Muscle of leg (tissue), 11 donors: ENCODE measurements around the gene HMOX2. TPM values are rescaled to one million over a fixed set of nuclear protein-coding genes. Genes with fewer than 3 reads are reported as not detected.

Source experiments
- DNase-seq: peaks from one replicate; pipeline ENCODE4 v3.0.0; 2013
- H3K27ac ChIP-seq: one replicate; pipeline ENCODE4 v1.5.1; 2013; ENCODE audit warnings: mild to moderate bottlenecking, low read length, control low read depth
- H3K27me3 ChIP-seq: one replicate; pipeline ENCODE4 v1.6.1; 2013; ENCODE audit warnings: low read length; ENCODE audit not compliant: control insufficient read depth, insufficient read depth
- H3K36me3 ChIP-seq: one replicate; pipeline ENCODE4 v1.6.1; 2013; ENCODE audit warnings: low read length; ENCODE audit not compliant: control insufficient read depth, insufficient read depth
- H3K4me1 ChIP-seq: one replicate; pipeline ENCODE4 v1.6.1; 2013; ENCODE audit warnings: low read length; ENCODE audit not compliant: control insufficient read depth, insufficient read depth
- H3K4me3 ChIP-seq: one replicate; pipeline ENCODE4 v1.5.1; 2013; ENCODE audit warnings: low read length, control low read depth
- H3K9me3 ChIP-seq: replicated peaks from 2 replicates; pipeline ENCODE4 v1.6.1; 2013; ENCODE audit warnings: low read depth, low read length; ENCODE audit not compliant: control insufficient read depth
- WGBS: methylation state at CpG from one replicate; pipeline ENCODE4 v1.1.5; 2013; ENCODE audit warnings: missing lambda C conversion rate; ENCODE audit not compliant: insufficient coverage; 5-methylcytosine and 5-hydroxymethylcytosine counted together
- polyA plus RNA-seq, 8 donors: library from polyadenylated mRNA; unstranded; fragments of 120-200 nt; gene quantifications; one replicate each; pipeline versions ENCODE4 v1.2.1 to v1.2.3, GENCODE V29; 2013; ENCODE audit warnings: inconsistent platforms in 1 of 8, low replicate concordance in 1 of 8; ENCODE audit not compliant: insufficient read length in 8 of 8, insufficient read depth in 1 of 8
- total RNA-seq: library from RNA; stranded (reverse); fragments of 120-200 nt; gene quantifications from one replicate; pipeline ENCODE4 v1.2.4, GENCODE V29; 2013

The HMOX2 gene
- total and polyA plus RNA-seq, 9 donors: 37.2 to 53.0 (median 47.7) TPM

- DNase-seq: no peak
- no peaks in the 10 kb centered on the region for H3K9me3 ChIP-seq
- H3K36me3 ChIP-seq: peaks cover 5% of the 10 kb centered on the region
- no CpG with 5 or more reads among the region's 2 CpGs for WGBS
- H3K27ac ChIP-seq: no peak overlapping the region
- peaks cover 5% of the 10 kb centered on the region for H3K4me1 ChIP-seq
- no peak overlapping the region for H3K4me3 ChIP-seq
- no peaks in the 10 kb centered on the region for H3K27me3 ChIP-seq
These were observed 5.3 kb downstream of the HMOX2 start for GRCh38 chr16:4481526-4481925.

- Histone ChIP-seq H3K4me1 (peaks cover 2% of the 10 kb centered on the region), H3K4me3 (no peak overlapping the region), H3K9me3 (no peaks in the 10 kb centered on the region), H3K27ac (no peak overlapping the region), H3K36me3 (peaks cover 6% of the 10 kb centered on the region), H3K27me3 (no peaks in the 10 kb centered on the region)
- no CpG with 5 or more reads among the region's 1 CpG for WGBS
- no peak for DNase-seq
These were observed 5.8 kb downstream of the HMOX2 start for GRCh38 chr16:4481963-4482362.

- no peak for DNase-seq
- no peaks in the 10 kb centered on the region for H3K9me3 ChIP-seq
- H3K4me1 ChIP-seq: no peaks in the 10 kb centered on the region
- peaks cover 20% of the 10 kb centered on the region for H3K36me3 ChIP-seq
- H3K27me3 ChIP-seq: no peaks in the 10 kb centered on the region
- WGBS: 93% methylated on average over 2 of the region's 3 CpGs
- no peak overlapping the region for H3K4me3 ChIP-seq
- no peak overlapping the region for H3K27ac ChIP-seq
These were observed 10.1 kb downstream of the HMOX2 start for GRCh38 chr16:4486126-4486893.

GRCh38 chr16:4487955-4488498 lies 11.8 kb downstream of the HMOX2 start:
- H3K27ac ChIP-seq: no peak overlapping the region
- no peak for DNase-seq
- H3K9me3 ChIP-seq: no peaks in the 10 kb centered on the region
- WGBS: 100% methylated on average over 1 of the region's 5 CpGs
- no peak overlapping the region for H3K4me3 ChIP-seq
- H3K4me1 ChIP-seq: no peaks in the 10 kb centered on the region
- H3K36me3 ChIP-seq: peaks cover 20% of the 10 kb centered on the region
- no peaks in the 10 kb centered on the region for H3K27me3 ChIP-seq

GRCh38 chr16:4488499-4488967 lies 12.3 kb downstream of the HMOX2 start:
- H3K36me3 ChIP-seq: peaks cover 20% of the 10 kb centered on the region
- no peaks in the 10 kb centered on the region for H3K27me3 ChIP-seq
- H3K4me1 ChIP-seq: no peaks in the 10 kb centered on the region
- no peak overlapping the region for H3K27ac ChIP-seq
- no peak for DNase-seq
- no peak overlapping the region for H3K4me3 ChIP-seq
- no peaks in the 10 kb centered on the region for H3K9me3 ChIP-seq
- WGBS: no CpG with 5 or more reads among the region's 1 CpG

- no peak for DNase-seq
- no peak overlapping the region for H3K27ac ChIP-seq
- H3K36me3 ChIP-seq: peaks cover 20% of the 10 kb centered on the region
- no peaks in the 10 kb centered on the region for H3K4me1 ChIP-seq
- WGBS: 100% methylated on average over 2 of the region's 5 CpGs
- H3K27me3 ChIP-seq: no peaks in the 10 kb centered on the region
- H3K9me3 ChIP-seq: no peaks in the 10 kb centered on the region
- no peak overlapping the region for H3K4me3 ChIP-seq
These were observed 12.8 kb downstream of the HMOX2 start for GRCh38 chr16:4489030-4489429.

- peaks cover 14% of the 10 kb centered on the region for H3K36me3 ChIP-seq
- H3K27me3 ChIP-seq: no peaks in the 10 kb centered on the region
- no peak for DNase-seq
- no peak overlapping the region for H3K4me3 ChIP-seq
- H3K4me1 ChIP-seq: no peaks in the 10 kb centered on the region
- no peak overlapping the region for H3K27ac ChIP-seq
- WGBS: 89% methylated on average over 1 of the region's 4 CpGs
- no peaks in the 10 kb centered on the region for H3K9me3 ChIP-seq
These were observed 15.7 kb downstream of the HMOX2 start for GRCh38 chr16:4491898-4492297.

GRCh38 chr16:4494746-4495490 lies 18.7 kb downstream of the HMOX2 start:
- DNase-seq: no peak
- H3K4me3 ChIP-seq: no peak overlapping the region
- 83% methylated on average over 1 of the region's 6 CpGs for WGBS
- H3K9me3 ChIP-seq: no peaks in the 10 kb centered on the region
- no peaks in the 10 kb centered on the region for H3K4me1 ChIP-seq
- peaks cover 4% of the 10 kb centered on the region for H3K36me3 ChIP-seq
- no peak overlapping the region for H3K27ac ChIP-seq
- H3K27me3 ChIP-seq: no peaks in the 10 kb centered on the region

- Histone ChIP-seq H3K27ac (no peak overlapping the region), H3K9me3 (no peaks in the 10 kb centered on the region), H3K4me1 (peaks cover 7% of the 10 kb centered on the region), H3K27me3 (no peaks in the 10 kb centered on the region), H3K4me3 (no peak overlapping the region), H3K36me3 (peaks cover 1% of the 10 kb centered on the region)
- DNase-seq: no peak
- WGBS: no CpG with 5 or more reads among the region's 2 CpGs
These were observed 19.6 kb downstream of the HMOX2 start for GRCh38 chr16:4495766-4496165.

GRCh38 chr16:4496305-4496704 lies 20.1 kb downstream of the HMOX2 start:
- Histone ChIP-seq H3K4me1 (peaks cover 7% of the 10 kb centered on the region), H3K36me3 (no peaks in the 10 kb centered on the region), H3K27ac (no peak overlapping the region), H3K9me3 (no peaks in the 10 kb centered on the region), H3K27me3 (no peaks in the 10 kb centered on the region), H3K4me3 (no peak overlapping the region)
- 100% methylated on average over 1 of the region's 4 CpGs for WGBS
- no peak for DNase-seq
